SK-N-SH treated with all-trans-retinoic acid at 6 μM for 48 hours (cell line): ENCODE measurements around the gene NFATC2IP.

Experiments
- ATAC-seq: fragments of 200-7000 bp; cut with Tn5 transposase; 3 replicates; pipeline ENCODE4 v1.9.1; 2020; ENCODE audit warnings: mild to moderate bottlenecking, moderate library complexity
- ARNTL ChIP-seq: fragments of 450-650 bp; formaldehyde crosslinking; IDR thresholded peaks from 2 replicates; pipeline ENCODE4 v1.5.0; 2020; ENCODE audit warnings: low read depth, mild to moderate bottlenecking, moderate library complexity, borderline replicate concordance
- CREB5 ChIP-seq: fragments of 250-450 bp; sonication (Bioruptor Pico); IDR thresholded peaks from 2 replicates; pipeline ENCODE4 v1.5.1; 2020; ENCODE audit warnings: low read depth, mild to moderate bottlenecking, moderate library complexity
- CSDC2 ChIP-seq: fragments of 250-450 bp; sonication (Bioruptor Pico); IDR thresholded peaks from 2 replicates; pipeline ENCODE4 v1.5.0; 2020; ENCODE audit warnings: mild to moderate bottlenecking, moderate library complexity
- CSRNP3 ChIP-seq: fragments of 250-450 bp; sonication (Bioruptor Pico); IDR thresholded peaks from 2 replicates; pipeline ENCODE4 v1.5.1; 2021; ENCODE audit warnings: mild to moderate bottlenecking, moderate library complexity
- ESRRG ChIP-seq: fragments of 250-450 bp; sonication (Bioruptor Pico); IDR thresholded peaks from 2 replicates; pipeline ENCODE4 v1.6.1; 2021; ENCODE audit warnings: mild to moderate bottlenecking
- GLIS3 ChIP-seq: fragments of 250-450 bp; sonication (Bioruptor Pico); IDR thresholded peaks from 2 replicates; pipeline ENCODE4 v1.5.0; 2020; ENCODE audit warnings: mild to moderate bottlenecking, moderate library complexity
- ISL1 ChIP-seq: fragments of 250-450 bp; sonication (Bioruptor Pico); IDR thresholded peaks from 2 replicates; pipeline ENCODE4 v2.1.2; 2022; ENCODE audit warnings: mild to moderate bottlenecking, moderate library complexity
- OSR1 ChIP-seq: fragments of 250-450 bp; sonication (Bioruptor Pico); IDR thresholded peaks from 2 replicates; pipeline ENCODE4 v1.8.0; 2022; ENCODE audit warnings: moderate library complexity, mild to moderate bottlenecking, inconsistent platforms
- PATZ1 ChIP-seq: fragments of 250-450 bp; sonication (Bioruptor Pico); IDR thresholded peaks from 2 replicates; pipeline ENCODE4 v1.8.0; 2020; ENCODE audit warnings: mild to moderate bottlenecking, moderate library complexity, borderline replicate concordance
- PPARA ChIP-seq: fragments of 250-450 bp; sonication (Bioruptor Pico); IDR thresholded peaks from 2 replicates; pipeline ENCODE4 v1.5.0; 2020; ENCODE audit warnings: mild to moderate bottlenecking, borderline replicate concordance
- SNAI2 ChIP-seq: fragments of 250-450 bp; sonication (Bioruptor Pico); IDR thresholded peaks from 2 replicates; pipeline ENCODE4 v1.5.0; 2020; ENCODE audit warnings: mild to moderate bottlenecking, moderate library complexity
- TCF4 ChIP-seq: fragments of 250-450 bp; sonication (Bioruptor Pico); IDR thresholded peaks from 2 replicates; pipeline ENCODE4 v1.8.0; 2021; ENCODE audit warnings: mild to moderate bottlenecking, moderate library complexity, borderline replicate concordance
- TOX ChIP-seq: fragments of 250-450 bp; sonication (Bioruptor Pico); IDR thresholded peaks from 2 replicates; pipeline ENCODE4 v1.8.0; 2021; ENCODE audit warnings: mild to moderate bottlenecking, moderate library complexity, borderline replicate concordance
- ZC3H10 ChIP-seq: fragments of 250-450 bp; sonication (Bioruptor Pico); IDR thresholded peaks from 2 replicates; pipeline ENCODE4 v1.5.1; 2021; ENCODE audit warnings: mild to moderate bottlenecking, moderate library complexity
- ZFP3 ChIP-seq: fragments of 250-450 bp; sonication (Bioruptor Pico); IDR thresholded peaks from 2 replicates; pipeline ENCODE4 v1.5.0; 2020; ENCODE audit warnings: mild to moderate bottlenecking, moderate library complexity
- ZFP30 ChIP-seq: fragments of 450-650 bp; formaldehyde crosslinking; IDR thresholded peaks from 2 replicates; pipeline ENCODE4 v1.5.0; 2022; ENCODE audit warnings: mild to moderate bottlenecking, moderate library complexity
- ZNF565 ChIP-seq: fragments of 450-650 bp; formaldehyde crosslinking; conservative IDR thresholded peaks from 2 replicates; pipeline ENCODE4 v1.5.0; 2020; ENCODE audit warnings: low read depth, mild to moderate bottlenecking, moderate library complexity
- ZNF70 ChIP-seq: fragments of 450-650 bp; formaldehyde crosslinking; IDR thresholded peaks from 2 replicates; pipeline ENCODE4 v1.5.0; 2020; ENCODE audit warnings: mild to moderate bottlenecking, moderate library complexity
- ZNF8 ChIP-seq: fragments of 450-650 bp; formaldehyde crosslinking; IDR thresholded peaks from 2 replicates; pipeline ENCODE4 v1.5.0; 2020; ENCODE audit warnings: mild to moderate bottlenecking, moderate library complexity
- TF ChIP-seq, protein P1 (sequence below): fragments of 250-450 bp; sonication (Bioruptor Pico); IDR thresholded peaks from 2 replicates; pipeline ENCODE4 v1.5.0; 2020; ENCODE audit warnings: mild to moderate bottlenecking, moderate library complexity
- TF ChIP-seq, protein P2 (sequence below): fragments of 250-450 bp; sonication (Bioruptor Pico); IDR thresholded peaks from 2 replicates; pipeline ENCODE4 v1.8.0; 2021; ENCODE audit warnings: low read depth, mild to moderate bottlenecking, moderate library complexity, borderline replicate concordance

NFATC2IP gene

GRCh38 chr16:29007730-29008593 lies 57.2 kb downstream of the NFATC2IP start:
- ATAC-seq = peak; percentile 56
- TF ChIP-seq OSR1 (CRISPR knock-in tag) (no peak), TOX (CRISPR knock-in tag) (no peak), PPARA (CRISPR knock-in tag) (no peak), SNAI2 (CRISPR knock-in tag) (no peak), CSDC2 (no peak), ZFP3 (CRISPR knock-in tag) (no peak), GLIS3 (CRISPR knock-in tag) (no peak), ISL1 (CRISPR knock-in tag) (no peak), TCF4 (CRISPR knock-in tag) (no peak), CREB5 (CRISPR knock-in tag) (no peak), ZNF8 (no peak), PATZ1 (CRISPR knock-in tag) (no peak), ZFP30 (CRISPR knock-in tag) (no peak), ESRRG (CRISPR knock-in tag) (no peak)
- TF ChIP-seq, protein P1, sequence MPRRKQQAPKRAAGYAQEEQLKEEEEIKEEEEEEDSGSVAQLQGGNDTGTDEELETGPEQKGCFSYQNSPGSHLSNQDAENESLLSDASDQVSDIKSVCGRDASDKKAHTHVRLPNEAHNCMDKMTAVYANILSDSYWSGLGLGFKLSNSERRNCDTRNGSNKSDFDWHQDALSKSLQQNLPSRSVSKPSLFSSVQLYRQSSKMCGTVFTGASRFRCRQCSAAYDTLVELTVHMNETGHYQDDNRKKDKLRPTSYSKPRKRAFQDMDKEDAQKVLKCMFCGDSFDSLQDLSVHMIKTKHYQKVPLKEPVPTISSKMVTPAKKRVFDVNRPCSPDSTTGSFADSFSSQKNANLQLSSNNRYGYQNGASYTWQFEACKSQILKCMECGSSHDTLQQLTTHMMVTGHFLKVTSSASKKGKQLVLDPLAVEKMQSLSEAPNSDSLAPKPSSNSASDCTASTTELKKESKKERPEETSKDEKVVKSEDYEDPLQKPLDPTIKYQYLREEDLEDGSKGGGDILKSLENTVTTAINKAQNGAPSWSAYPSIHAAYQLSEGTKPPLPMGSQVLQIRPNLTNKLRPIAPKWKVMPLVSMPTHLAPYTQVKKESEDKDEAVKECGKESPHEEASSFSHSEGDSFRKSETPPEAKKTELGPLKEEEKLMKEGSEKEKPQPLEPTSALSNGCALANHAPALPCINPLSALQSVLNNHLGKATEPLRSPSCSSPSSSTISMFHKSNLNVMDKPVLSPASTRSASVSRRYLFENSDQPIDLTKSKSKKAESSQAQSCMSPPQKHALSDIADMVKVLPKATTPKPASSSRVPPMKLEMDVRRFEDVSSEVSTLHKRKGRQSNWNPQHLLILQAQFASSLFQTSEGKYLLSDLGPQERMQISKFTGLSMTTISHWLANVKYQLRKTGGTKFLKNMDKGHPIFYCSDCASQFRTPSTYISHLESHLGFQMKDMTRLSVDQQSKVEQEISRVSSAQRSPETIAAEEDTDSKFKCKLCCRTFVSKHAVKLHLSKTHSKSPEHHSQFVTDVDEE (CRISPR knock-in tag) = no peak
- TF ChIP-seq, protein P2, sequence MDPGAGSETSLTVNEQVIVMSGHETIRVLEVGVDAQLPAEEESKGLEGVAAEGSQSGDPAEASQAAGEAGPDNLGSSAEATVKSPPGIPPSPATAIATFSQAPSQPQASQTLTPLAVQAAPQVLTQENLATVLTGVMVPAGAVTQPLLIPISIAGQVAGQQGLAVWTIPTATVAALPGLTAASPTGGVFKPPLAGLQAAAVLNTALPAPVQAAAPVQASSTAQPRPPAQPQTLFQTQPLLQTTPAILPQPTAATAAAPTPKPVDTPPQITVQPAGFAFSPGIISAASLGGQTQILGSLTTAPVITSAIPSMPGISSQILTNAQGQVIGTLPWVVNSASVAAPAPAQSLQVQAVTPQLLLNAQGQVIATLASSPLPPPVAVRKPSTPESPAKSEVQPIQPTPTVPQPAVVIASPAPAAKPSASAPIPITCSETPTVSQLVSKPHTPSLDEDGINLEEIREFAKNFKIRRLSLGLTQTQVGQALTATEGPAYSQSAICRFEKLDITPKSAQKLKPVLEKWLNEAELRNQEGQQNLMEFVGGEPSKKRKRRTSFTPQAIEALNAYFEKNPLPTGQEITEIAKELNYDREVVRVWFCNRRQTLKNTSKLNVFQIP = no peak

GRCh38 chr16:29009050-29009837 lies 58.5 kb downstream of the NFATC2IP start:
- TF ChIP-seq ZFP3 (CRISPR knock-in tag) = no peak
- no peak for TF ChIP-seq CSRNP3 (CRISPR knock-in tag)
- TF ChIP-seq ZNF8 = no peak
- TF ChIP-seq PPARA (CRISPR knock-in tag) = no peak
- no peak for TF ChIP-seq ZFP30 (CRISPR knock-in tag)
- no peak for TF ChIP-seq ISL1 (CRISPR knock-in tag)
- TF ChIP-seq PATZ1 (CRISPR knock-in tag) = no peak
- TF ChIP-seq ZC3H10 (CRISPR knock-in tag) = no peak
- no peak for TF ChIP-seq CSDC2
- no peak for TF ChIP-seq TOX (CRISPR knock-in tag)
- TF ChIP-seq TCF4 (CRISPR knock-in tag) = no peak
- no peak for TF ChIP-seq ARNTL (CRISPR knock-in tag)
- no peak for TF ChIP-seq ZNF70 (CRISPR knock-in tag)
- no peak for TF ChIP-seq ZNF565 (CRISPR knock-in tag)
- TF ChIP-seq OSR1 (CRISPR knock-in tag) = no peak
- no peak for TF ChIP-seq GLIS3 (CRISPR knock-in tag)
- no peak for TF ChIP-seq ESRRG (CRISPR knock-in tag)

More at GRCh38 chr16:29009050-29009837, 58.5 kb downstream of the NFATC2IP start:
- ATAC-seq = no peak
